HepG2 (cell line): ENCODE results near the gene ZBTB26. TPM values are rescaled to one million over a fixed set of nuclear protein-coding genes. Genes with fewer than 3 reads are reported as not detected.
A peak's percentile ranks its signal among the peaks of the same experiment; 100 is the strongest.

Experiments
- ATAC-seq: fragments of 200-7000 bp; cut with Tn5 transposase; 3 replicates; pipeline ENCODE4 v1.9.1; 2020; ENCODE audit warnings: mild to moderate bottlenecking, moderate library complexity
- Bru-seq: library from RNA; stranded (reverse); fragments of 400-500 nt; gene quantifications from one replicate; lab custom pipeline; 2021; lab: Mats Ljungman, UMichigan
- BruChase-seq, 2 experiments: library from RNA; stranded (reverse); fragments of 400-500 nt; gene quantifications; one replicate each; lab custom pipeline; 2021; lab: Mats Ljungman, UMichigan
- BruUV-seq: library from RNA; stranded (reverse); fragments of 400-500 nt; replicated peaks from 2 replicates; lab custom pipeline; 2021; lab: Mats Ljungman, UMichigan
- CTCF ChIA-PET: fragments of 300-600 bp; formaldehyde crosslinking; extraction: SDS; loops from one replicate; lab custom pipeline; 2021; ENCODE audit warnings: low total read pairs, inconsistent platforms, low intra/inter-chr PET ratio; lab: Yijun Ruan, JAX
- POLR2A ChIA-PET: fragments of 350-600 bp; sonication (Branson Sonifier 250); formaldehyde crosslinking; loops from one replicate; lab custom pipeline; 2020; ENCODE audit warnings: antibody characterized with exemption, inconsistent platforms; lab: Yijun Ruan, JAX
- DNase-seq: peaks from one replicate; pipeline ENCODE4 v3.0.0-alpha.2; 2015; ENCODE audit warnings: low spot score
- FAIRE-seq: peaks from 3 replicates; lab custom pipeline; 2011; peaks lifted over from hg19 to GRCh38; lab: Jason Lieb, UNC
- H2AFZ ChIP-seq: one replicate; pipeline ENCODE4 v1.6.1; 2011; ENCODE audit warnings: low read length, inconsistent platforms
- H3K27ac ChIP-seq: fragments of 300-600 bp; 3 replicates; pipeline ENCODE4 v1.8.0; 2011; ENCODE audit warnings: mixed run types, mild to moderate bottlenecking, mixed read lengths, low read length, inconsistent platforms; ENCODE audit not compliant: insufficient read depth; ENCODE audit errors: extremely low read length
- H3K27me3 ChIP-seq, 2 experiments: fragments of 200-600 bp in 1 of 2; 2 replicates in 1 of 2; 3 replicates in 1 of 2; pipeline versions ENCODE4 v1.6.0 to v1.8.0; 2011; ENCODE audit warnings: low read length in 2 of 2, mild to moderate bottlenecking in 2 of 2, moderate library complexity in 2 of 2, inconsistent platforms in 1 of 2; ENCODE audit not compliant: insufficient read depth in 2 of 2, control insufficient read depth in 1 of 2
- H3K36me3 ChIP-seq, 2 experiments: fragments of 200-600 bp in 1 of 2; replicated peaks in 1 of 2; 2 replicates in 1 of 2; 3 replicates in 1 of 2; pipeline versions ENCODE4 v1.5.1 to v1.8.0; 2011; ENCODE audit warnings: low read length in 2 of 2, inconsistent platforms in 1 of 2; ENCODE audit not compliant: insufficient read depth in 2 of 2, control insufficient read depth in 1 of 2
- H3K4me1 ChIP-seq: 2 replicates; pipeline ENCODE4 v1.5.1; 2012; ENCODE audit warnings: low read length, inconsistent platforms; ENCODE audit not compliant: insufficient read depth
- H3K4me2 ChIP-seq: 2 replicates; pipeline ENCODE4 v1.6.0; 2011; ENCODE audit warnings: low read depth, low read length, inconsistent platforms
- H3K4me3 ChIP-seq, 3 experiments: fragments of 200-600 bp in 1 of 3; sonication (generic), shearing (Covaris generic) in 1 of 3; replicated peaks in 1 of 3; 2 replicates each; pipeline ENCODE4 v1.5.1; 2011 to 2016; ENCODE audit warnings: low read length in 3 of 3, inconsistent platforms in 2 of 3, low read depth in 2 of 3, mild to moderate bottlenecking in 2 of 3, control low read depth in 1 of 3, mixed read lengths in 1 of 3; ENCODE audit not compliant: insufficient read depth in 1 of 3
- H3K79me2 ChIP-seq: one replicate; pipeline ENCODE4 v1.6.1; 2011; ENCODE audit warnings: low read length, inconsistent platforms; ENCODE audit not compliant: insufficient read depth
- H3K9ac ChIP-seq: 2 replicates; pipeline ENCODE4 v1.6.0; 2011; ENCODE audit warnings: mild to moderate bottlenecking, low read depth, low read length, inconsistent platforms; ENCODE audit not compliant: insufficient read depth
- H3K9me3 ChIP-seq: 2 replicates; pipeline ENCODE4 v1.5.1; 2012; ENCODE audit warnings: mild to moderate bottlenecking, low read length
- H4K20me1 ChIP-seq: 2 replicates; pipeline ENCODE4 v1.6.0; 2011; ENCODE audit warnings: inconsistent platforms, mild to moderate bottlenecking, low read length, moderate library complexity; ENCODE audit not compliant: insufficient read depth
- CBX5 ChIP-seq: sonication (generic); formaldehyde crosslinking; IDR thresholded peaks from 2 replicates; pipeline ENCODE4 v1.4.0; 2020; ENCODE audit warnings: missing genetic modification reagents, borderline replicate concordance
- NFKBIZ ChIP-seq: IDR thresholded peaks from 2 replicates; pipeline ENCODE4 v1.6.1; 2018; ENCODE audit warnings: missing genetic modification reagents, missing compliant biosample characterization
- ZNF335 ChIP-seq: sonication (generic); formaldehyde crosslinking; IDR thresholded peaks from 2 replicates; pipeline ENCODE4 v1.4.0; 2020; ENCODE audit warnings: missing genetic modification reagents
- ZNF468 ChIP-seq: sonication (generic); formaldehyde crosslinking; IDR thresholded peaks from 2 replicates; pipeline ENCODE4 v1.8.0; 2022; ENCODE audit warnings: mild to moderate bottlenecking, moderate library complexity, missing genetic modification reagents
- ZNF484 ChIP-seq: sonication (generic); formaldehyde crosslinking; IDR thresholded peaks from 2 replicates; pipeline ENCODE4 v1.5.1; 2020; ENCODE audit warnings: mild to moderate bottlenecking, low read depth, missing genetic modification reagents, borderline replicate concordance
- ZNF749 ChIP-seq: sonication (generic); formaldehyde crosslinking; IDR thresholded peaks from 2 replicates; pipeline ENCODE4 v1.8.0; 2022; ENCODE audit warnings: mild to moderate bottlenecking, missing genetic modification reagents, moderate library complexity, borderline replicate concordance
- ZNF782 ChIP-seq: sonication (generic); formaldehyde crosslinking; IDR thresholded peaks from 2 replicates; pipeline ENCODE4 v1.4.0; 2020; ENCODE audit warnings: missing genetic modification reagents, mild to moderate bottlenecking, borderline replicate concordance
- ZSCAN21 ChIP-seq: sonication (generic); formaldehyde crosslinking; IDR thresholded peaks from 2 replicates; pipeline ENCODE4 v1.8.0; 2022; ENCODE audit warnings: mild to moderate bottlenecking, missing genetic modification reagents, moderate library complexity, borderline replicate concordance
- WGBS: methylation state at CpG from one replicate; pipeline ENCODE4 v1.1.6; 2017; ENCODE audit warnings: low lambda C conversion rate; 5-methylcytosine and 5-hydroxymethylcytosine counted together
- in situ Hi-C: cut with HindIII; loops from 2 replicates; pipeline ENCODE4 v1.10.0; 2017; ENCODE audit warnings: low pct_unique_long_range_greater_than_20kb; ENCODE audit not compliant: extremely low pct_ligation_motif_present
- intact Hi-C: fragments of 100-400 bp; cut with micrococcal nuclease; formaldehyde crosslinking; loops from one replicate; pipeline ENCODE4 v1.10.0; 2022; ENCODE audit not compliant: unreplicated experiment
- long read RNA-seq, 2 experiments: library from RNA in 1 of 2; library from polyadenylated mRNA in 1 of 2; stranded (forward) in 1 of 2; unstranded in 1 of 2; transcript quantifications; one replicate each; pipeline ENCODE4 v2.0.0, GENCODE V29; 2019 to 2022
- polyA minus RNA-seq, 3 experiments: library from RNA; depleted of rRNA, polyadenylated mRNA; stranded (reverse); fragments of >200 nt; gene quantifications; 2 replicates each; pipeline ENCODE4 v1.2.3, GENCODE V29; 2011; ENCODE audit warnings: low replicate concordance in 1 of 3
- polyA plus RNA-seq, 8 experiments: library from polyadenylated mRNA; depleted of rRNA in 3 of 8; stranded (reverse) in 7 of 8; unstranded in 1 of 8; fragments of >200 nt; fragmentation: Illumina TruSeq in 4 of 8; extraction: Trizol in 4 of 8; gene quantifications; 2 replicates each; pipeline versions ENCODE4 v1.2.1 to v1.2.3, GENCODE V29; 2011 to 2016; ENCODE audit warnings: low read depth in 4 of 8, missing spikeins in 1 of 8, mixed read lengths in 1 of 8; ENCODE audit not compliant: insufficient read depth in 1 of 8
- total RNA-seq, 5 experiments: library from RNA; depleted of rRNA; stranded (reverse); fragments of >200 nt; fragmentation: Illumina TruSeq; extraction: Trizol; gene quantifications; 2 replicates each; pipeline ENCODE4 v1.2.3, GENCODE V29; 2016; ENCODE audit warnings: low read depth in 1 of 5
- TF ChIP-seq, protein P1 (sequence below): sonication (generic); formaldehyde crosslinking; IDR thresholded peaks from 2 replicates; pipeline ENCODE4 v1.5.0; 2020; ENCODE audit warnings: missing genetic modification reagents
- TF ChIP-seq, protein P2 (sequence below): IDR thresholded peaks from 2 replicates; pipeline ENCODE4 v1.6.1; 2016; ENCODE audit warnings: missing biosample characterization, missing genetic modification reagents, low read depth

ZBTB26 gene, protein sequence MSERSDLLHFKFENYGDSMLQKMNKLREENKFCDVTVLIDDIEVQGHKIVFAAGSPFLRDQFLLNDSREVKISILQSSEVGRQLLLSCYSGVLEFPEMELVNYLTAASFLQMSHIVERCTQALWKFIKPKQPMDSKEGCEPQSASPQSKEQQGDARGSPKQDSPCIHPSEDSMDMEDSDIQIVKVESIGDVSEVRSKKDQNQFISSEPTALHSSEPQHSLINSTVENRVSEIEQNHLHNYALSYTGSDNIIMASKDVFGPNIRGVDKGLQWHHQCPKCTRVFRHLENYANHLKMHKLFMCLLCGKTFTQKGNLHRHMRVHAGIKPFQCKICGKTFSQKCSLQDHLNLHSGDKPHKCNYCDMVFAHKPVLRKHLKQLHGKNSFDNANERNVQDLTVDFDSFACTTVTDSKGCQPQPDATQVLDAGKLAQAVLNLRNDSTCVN
- total RNA-seq (2016; rRNA removed; fragmentation: Illumina TruSeq; extraction: Trizol) (4.5 and 5.6 TPM in 2 replicates), polyA plus RNA-seq (2011; rRNA removed) (7.6 and 8.6 TPM in 2 replicates), polyA minus RNA-seq (2011; rRNA and poly(A)+ RNA removed; ENCODE audit: low replicate concordance) (3.1 and 7.6 TPM in 2 replicates), Bru-seq, nascent RNA (percentile 79 among the genes with signal in this experiment), BruChase-seq, experiment 1, labeled RNA remaining after a 6-hour chase (percentile 75 among the genes with signal in this experiment), BruChase-seq, experiment 2, labeled RNA remaining after a 2-hour chase (percentile 82 among the genes with signal in this experiment)
- total RNA-seq (2016; cell fraction: cytosol; rRNA removed; fragmentation: Illumina TruSeq; extraction: Trizol; ENCODE audit: low read depth), result 0.91 and 1.1 TPM in 2 replicates
- total RNA-seq (2016; cell fraction: insoluble cytoplasmic fraction; rRNA removed; fragmentation: Illumina TruSeq; extraction: Trizol), result 3.7 and 5.1 TPM in 2 replicates
- total RNA-seq (2016; cell fraction: membrane; rRNA removed; fragmentation: Illumina TruSeq; extraction: Trizol), result 5.1 and 5.8 TPM in 2 replicates
- 7.5 and 7.6 TPM in 2 replicates for total RNA-seq (2016; cell fraction: nucleus; rRNA removed; fragmentation: Illumina TruSeq; extraction: Trizol)
- polyA plus RNA-seq (2011; cell fraction: cytosol; rRNA removed), result 3.1 and 4.8 TPM in 2 replicates
- 11.5 and 14.4 TPM in 2 replicates for polyA plus RNA-seq (2011; cell fraction: nucleus; rRNA removed)
- 6.4 and 7.2 TPM in 2 replicates for polyA plus RNA-seq (2012)
- polyA plus RNA-seq (2016; cell fraction: cytosol; fragmentation: Illumina TruSeq; extraction: Trizol; ENCODE audit: low read depth), result 1.0 and 1.1 TPM in 2 replicates
- polyA plus RNA-seq (2016; cell fraction: insoluble cytoplasmic fraction; fragmentation: Illumina TruSeq; extraction: Trizol; ENCODE audit: low read depth), result 5.4 and 6.1 TPM in 2 replicates
- 3.6 and 4.2 TPM in 2 replicates for polyA plus RNA-seq (2016; cell fraction: membrane; fragmentation: Illumina TruSeq; extraction: Trizol; ENCODE audit: low read depth)
- polyA plus RNA-seq (2016; cell fraction: nucleus; fragmentation: Illumina TruSeq; extraction: Trizol; ENCODE audit: insufficient read depth, low read depth), result 14.7 and 15.0 TPM in 2 replicates
- polyA minus RNA-seq (2011; cell fraction: cytosol; rRNA and poly(A)+ RNA removed), result 5.6 TPM in 2 replicates
- polyA minus RNA-seq (2011; cell fraction: nucleus; rRNA and poly(A)+ RNA removed), result 9.1 and 14.3 TPM in 2 replicates
- long read RNA-seq, experiment 1, partial matches to known transcripts, result 2 of 3 reads
- long read RNA-seq, experiment 1, other reads (novel, unspliced or antisense), result 1 of 3 reads
- long read RNA-seq, experiment 2, full-length matches to known transcripts, result 1 of 8 reads
- long read RNA-seq, experiment 2, partial matches to known transcripts, result 0 of 8 reads
- long read RNA-seq, experiment 2, other reads (novel, unspliced or antisense), result 7 of 8 reads

DNA sequence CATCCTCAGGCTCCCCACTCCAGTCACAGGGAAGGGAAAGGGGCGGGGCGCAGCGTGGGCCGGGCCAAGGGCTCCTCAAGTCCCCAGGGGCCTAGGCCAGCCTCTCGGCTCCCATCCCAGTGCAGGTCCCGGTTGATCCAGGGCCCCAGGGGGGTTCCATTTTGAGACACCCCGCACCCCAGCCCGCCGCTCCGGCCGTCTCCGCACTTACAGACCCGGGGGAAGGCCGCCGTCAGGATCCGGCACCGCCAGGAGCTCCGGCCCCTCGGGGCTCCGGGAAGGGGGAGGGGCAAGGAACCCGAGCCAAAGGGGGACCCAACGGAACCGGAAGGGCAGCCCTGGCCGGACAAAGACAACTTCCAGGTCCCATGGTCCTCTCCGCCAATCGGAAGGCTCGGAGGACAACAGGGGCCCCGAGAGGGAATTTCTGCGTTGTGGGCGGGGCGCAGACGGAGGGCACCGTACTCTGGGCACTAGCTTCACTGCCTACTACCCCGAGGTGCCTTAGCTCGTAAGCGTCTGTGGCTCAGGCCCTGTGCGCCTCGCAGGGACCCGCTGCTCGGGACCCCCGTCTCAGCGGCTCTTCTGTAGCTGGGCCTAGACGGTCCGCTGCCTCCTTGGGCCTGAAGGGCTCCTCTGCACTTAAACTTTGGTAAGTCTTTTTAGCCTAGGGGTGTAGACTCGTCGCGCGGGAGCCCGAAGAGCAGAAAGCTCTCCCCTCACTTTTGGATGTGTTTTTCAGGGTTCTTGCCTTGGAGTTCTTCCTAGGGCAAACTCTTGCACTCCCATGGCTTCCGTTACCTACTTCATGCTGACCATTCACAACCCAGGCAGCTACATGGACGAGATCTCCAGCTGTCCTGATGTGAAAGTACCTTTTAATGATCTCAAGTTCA is at the start of gene ZBTB26:
ZBTB26 (minus strand) TSS at position 287 of the 896 bp plus-strand sequence. CDS start 11,578 bp downstream, outside the sequence.
- Histone ChIP-seq H3K9ac (peak within 1 kb of the TSS; percentile 92), H3K4me3 (peak within 1 kb of the TSS; percentile 72 to 99 (median 85)), H3K4me2 (peak within 1 kb of the TSS; percentile 86), H3K27ac (peak within 1 kb of the TSS; percentile 87), H4K20me1 (no peaks in the 10 kb centered on the region), H3K4me1 (peaks cover 43% of the 10 kb centered on the region), H3K79me2 (peaks cover 66% of the 10 kb centered on the region), H3K36me3 (no peaks in the 10 kb centered on the region), H3K9me3 (no peaks in the 10 kb centered on the region), H2AFZ (peak within 1 kb of the TSS; percentile 12), H3K27me3 (no peaks in the 10 kb centered on the region; a peak in 1 of 5 replicates)
- DNase-seq, result peak; percentile 94
- CTCF ChIA-PET, result no interaction called here
- 0% methylated on average over 8 of the region's 51 CpGs for WGBS
- peak; percentile 32 for FAIRE-seq
- ATAC-seq, result peak; percentile 98
- BruUV-seq, result no TSS peak
- intact Hi-C loops (loop anchor here (2.0 kb wide), 1 partner anchor 19 kb away; the partner anchor contains the start of gene ZBTB6), in situ Hi-C loops (no loop called here)
- POLR2A ChIA-PET, result interaction anchor here (0.9 to 3.5 kb wide), 10 partner anchors 11 to 666 kb away, joined by 3 to 107 read pairs (median 4); partner anchors contain the start of genes MRRF, RABGAP1, RBM18 and RC3H2
- TF ChIP-seq ZNF484 (CRISPR knock-in tag) (no peak), ZNF468 (no peak), CBX5 (CRISPR knock-in tag) (peak; percentile 11; the same call in 1 of the 2 replicates), NFKBIZ (peak; percentile 70; the same call in 1 of the 2 replicates), ZNF782 (CRISPR knock-in tag) (0 out of 2 replicates have a peak, but pooled peaks have one; percentile 26), ZNF335 (CRISPR knock-in tag) (peak; percentile 73; the same call in 1 of the 2 replicates), ZNF749 (CRISPR knock-in tag) (peak; percentile 62; the same call in 1 of the 2 replicates), ZSCAN21 (0 out of 2 replicates have a peak, but pooled peaks have one; percentile 21)
- TF ChIP-seq, protein P1, sequence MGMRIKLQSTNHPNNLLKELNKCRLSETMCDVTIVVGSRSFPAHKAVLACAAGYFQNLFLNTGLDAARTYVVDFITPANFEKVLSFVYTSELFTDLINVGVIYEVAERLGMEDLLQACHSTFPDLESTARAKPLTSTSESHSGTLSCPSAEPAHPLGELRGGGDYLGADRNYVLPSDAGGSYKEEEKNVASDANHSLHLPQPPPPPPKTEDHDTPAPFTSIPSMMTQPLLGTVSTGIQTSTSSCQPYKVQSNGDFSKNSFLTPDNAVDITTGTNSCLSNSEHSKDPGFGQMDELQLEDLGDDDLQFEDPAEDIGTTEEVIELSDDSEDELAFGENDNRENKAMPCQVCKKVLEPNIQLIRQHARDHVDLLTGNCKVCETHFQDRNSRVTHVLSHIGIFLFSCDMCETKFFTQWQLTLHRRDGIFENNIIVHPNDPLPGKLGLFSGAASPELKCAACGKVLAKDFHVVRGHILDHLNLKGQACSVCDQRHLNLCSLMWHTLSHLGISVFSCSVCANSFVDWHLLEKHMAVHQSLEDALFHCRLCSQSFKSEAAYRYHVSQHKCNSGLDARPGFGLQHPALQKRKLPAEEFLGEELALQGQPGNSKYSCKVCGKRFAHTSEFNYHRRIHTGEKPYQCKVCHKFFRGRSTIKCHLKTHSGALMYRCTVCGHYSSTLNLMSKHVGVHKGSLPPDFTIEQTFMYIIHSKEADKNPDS (CRISPR knock-in tag), result no peak
- TF ChIP-seq, protein P2, sequence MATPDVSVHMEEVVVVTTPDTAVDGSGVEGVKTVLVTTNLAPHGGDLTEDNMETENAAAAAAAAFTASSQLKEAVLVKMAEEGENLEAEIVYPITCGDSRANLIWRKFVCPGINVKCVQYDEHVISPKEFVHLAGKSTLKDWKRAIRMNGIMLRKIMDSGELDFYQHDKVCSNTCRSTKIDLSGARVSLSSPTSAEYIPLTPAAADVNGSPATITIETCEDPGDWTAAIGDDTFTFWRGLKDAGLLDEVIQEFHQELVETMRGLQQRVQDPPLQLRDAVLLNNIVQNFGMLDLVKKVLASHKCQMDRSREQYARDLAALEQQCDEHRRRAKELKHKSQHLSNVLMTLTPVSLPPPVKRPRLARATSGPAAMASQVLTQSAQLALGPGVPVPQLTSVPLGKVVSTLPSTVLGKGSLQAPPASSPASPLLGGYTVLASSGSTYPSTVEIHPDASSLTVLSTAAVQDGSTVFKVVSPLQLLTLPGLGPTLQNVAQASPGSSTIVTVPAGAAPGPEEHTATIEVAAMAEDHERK (CRISPR knock-in tag), result no peak
